OCI-LY7 (cell line): ENCODE data around the gene WSB2. TPM values are rescaled to one million over a fixed set of nuclear protein-coding genes. Genes with fewer than 3 reads are reported as not detected.

ENCODE experiments used
- BruUV-seq: library from RNA; stranded (reverse); fragments of 400-500 nt; replicated peaks from 2 replicates; lab custom pipeline; 2021; lab: Mats Ljungman, UMichigan
- CTCF ChIA-PET: fragments of 300-600 bp; sonication (Branson Sonifier 250); formaldehyde crosslinking; loops from one replicate; lab custom pipeline; 2022; ENCODE audit warnings: antibody characterized with exemption; ENCODE audit not compliant: unreplicated experiment; lab: Charles Lee
- POLR2A ChIA-PET: fragments of 300-600 bp; sonication (Branson Sonifier 250); formaldehyde crosslinking; loops from one replicate; lab custom pipeline; 2022; ENCODE audit warnings: antibody characterized with exemption; lab: Charles Lee
- DNase-seq: peaks from one replicate; pipeline ENCODE4 v3.0.0-alpha.2; 2015; ENCODE audit warnings: low spot score
- H2AFZ ChIP-seq: fragments of 200-600 bp; sonication (generic), shearing (Covaris generic); 2 replicates; pipeline ENCODE4 v1.6.1; 2014; ENCODE audit warnings: mild to moderate bottlenecking, antibody characterized with exemption, low read length, moderate library complexity
- H3K27ac ChIP-seq: fragments of 200-600 bp; sonication (generic); 2 replicates; pipeline ENCODE4 v1.5.1; 2014; ENCODE audit warnings: mixed run types, low read depth, mild to moderate bottlenecking, moderate library complexity, low read length, inconsistent platforms; ENCODE audit not compliant: poor library complexity, severe bottlenecking
- H3K36me3 ChIP-seq: fragments of 200-600 bp; sonication (generic); 2 replicates; pipeline ENCODE4 v1.6.1; 2014; ENCODE audit warnings: mild to moderate bottlenecking, antibody characterized with exemption, low read length, moderate library complexity, mixed read lengths; ENCODE audit not compliant: insufficient read depth
- H3K4me1 ChIP-seq: fragments of 200-600 bp; sonication (generic); 2 replicates; pipeline ENCODE4 v1.5.1; 2014; ENCODE audit warnings: mild to moderate bottlenecking, low read length; ENCODE audit not compliant: insufficient read depth, poor library complexity, severe bottlenecking
- H3K4me2 ChIP-seq: fragments of 200-600 bp; sonication (generic); 2 replicates; pipeline ENCODE4 v1.6.1; 2014; ENCODE audit warnings: mild to moderate bottlenecking, low read length
- H3K4me3 ChIP-seq: fragments of 200-600 bp; sonication (generic); 2 replicates; pipeline ENCODE4 v1.5.1; 2014; ENCODE audit warnings: mild to moderate bottlenecking, low read depth, low read length; ENCODE audit not compliant: poor library complexity, severe bottlenecking
- H3K79me2 ChIP-seq: fragments of 200-600 bp; sonication (generic); 2 replicates; pipeline ENCODE4 v1.6.1; 2016; ENCODE audit warnings: low read depth, mild to moderate bottlenecking, low read length, moderate library complexity, mixed read lengths; ENCODE audit not compliant: insufficient read depth
- H3K9me2 ChIP-seq: fragments of 200-600 bp; sonication (generic); 2 replicates; pipeline ENCODE4 v1.6.1; 2016; ENCODE audit warnings: mild to moderate bottlenecking, low read length, mixed read lengths; ENCODE audit not compliant: insufficient read depth
- H3K9me3 ChIP-seq: fragments of 200-600 bp; sonication (generic); 2 replicates; pipeline ENCODE4 v1.6.1; 2014; ENCODE audit warnings: mild to moderate bottlenecking, mixed run types, low read length, mixed read lengths
- H4K20me1 ChIP-seq: fragments of 200-600 bp; sonication (generic); 2 replicates; pipeline ENCODE4 v1.6.1; 2014; ENCODE audit warnings: mild to moderate bottlenecking, antibody characterized with exemption, low read length, moderate library complexity, mixed read lengths; ENCODE audit not compliant: insufficient read depth
- EZH2phosphoT487 ChIP-seq: fragments of 200-600 bp; sonication (generic); IDR thresholded peaks from 2 replicates; pipeline ENCODE4 v1.6.1; 2018; ENCODE audit warnings: low read depth, borderline replicate concordance, mild to moderate bottlenecking, mixed run types, antibody characterized with exemption, low read length, moderate library complexity, mixed read lengths
- intact Hi-C: fragments of 100-400 bp; cut with micrococcal nuclease; formaldehyde crosslinking; loops from one replicate; pipeline ENCODE4 v1.10.0; 2022; ENCODE audit not compliant: unreplicated experiment
- small RNA-seq: library from RNA; depleted of rRNA; stranded (forward); fragments of <200 nt; gene quantifications from one replicate; pipeline ENCODE3, GENCODE V24; 2014
- total RNA-seq, 2 experiments: library from RNA; depleted of rRNA in 1 of 2; stranded (reverse); fragments of >200 nt in 1 of 2; shearing (Covaris generic) in 1 of 2; gene quantifications; 2 replicates each; pipeline ENCODE4 v1.2.3, GENCODE V29; 2014 to 2022
- TF ChIP-seq, protein P1 (sequence below): fragments of 200-600 bp; sonication (generic); conservative IDR thresholded peaks from 2 replicates; pipeline ENCODE4 v1.5.1; 2014; ENCODE audit warnings: mild to moderate bottlenecking, antibody characterized with exemption, low read length, moderate library complexity, mixed read lengths

WSB2 gene
- total RNA-seq, 2 experiments from 2014 or later: 31.9 to 34.4 TPM

DNA sequence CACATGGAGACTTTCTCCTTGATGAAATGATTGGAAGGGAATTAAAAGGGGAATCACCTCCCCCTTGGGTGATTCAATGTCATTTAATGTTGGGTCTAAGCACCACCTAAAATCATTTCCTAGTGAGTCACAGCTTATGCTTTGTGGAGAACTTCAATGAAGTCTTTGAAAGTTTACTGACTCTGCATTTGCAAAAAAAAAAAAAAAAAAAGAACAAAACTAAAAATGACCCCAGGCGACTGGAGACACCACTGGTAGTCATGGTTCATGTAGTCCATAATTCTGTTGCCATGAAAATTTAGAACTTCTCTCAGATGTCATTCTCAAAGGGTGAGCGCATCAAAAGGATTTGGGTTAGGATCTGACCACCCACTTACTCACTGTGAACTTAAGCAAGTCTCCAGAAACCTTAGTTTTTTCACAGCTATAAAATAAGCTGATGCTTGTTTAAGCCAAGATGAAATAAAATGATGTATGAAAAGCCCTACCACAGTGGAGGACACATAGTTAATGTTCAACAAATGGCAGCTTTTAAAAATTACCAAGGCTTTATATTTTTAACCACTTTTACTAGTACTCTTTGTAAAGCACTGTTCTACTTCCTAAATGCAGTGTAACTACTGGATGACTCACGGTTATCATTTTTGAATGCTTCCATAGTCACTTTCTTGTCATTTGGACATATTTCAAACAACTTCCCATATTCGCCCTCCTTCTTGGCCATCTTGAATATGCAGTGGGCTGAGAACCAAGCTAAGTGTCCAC is 74.1 kb downstream of the WSB2 start:
- ChIA-PET CTCF (no interaction called here), POLR2A (interaction anchor here (0.7 kb wide), 1 partner anchor 34 kb away, joined by 3 read pairs; no protein-coding TSS in a partner anchor)
- Histone ChIP-seq H3K4me3 (no peak overlapping the region), H3K9me2 (no peaks in the 10 kb centered on the region), H3K9me3 (no peaks in the 10 kb centered on the region), H3K4me2 (no peak overlapping the region), H2AFZ (no peak overlapping the region), H3K36me3 (no peaks in the 10 kb centered on the region), H3K27ac (no peak overlapping the region), H3K79me2 (no peaks in the 10 kb centered on the region), H4K20me1 (no peaks in the 10 kb centered on the region), H3K4me1 (no peaks in the 10 kb centered on the region)
- intact Hi-C loops: no loop called here
- no TSS peak for BruUV-seq
- no peak for TF ChIP-seq EZH2phosphoT487
- TF ChIP-seq, protein P1, sequence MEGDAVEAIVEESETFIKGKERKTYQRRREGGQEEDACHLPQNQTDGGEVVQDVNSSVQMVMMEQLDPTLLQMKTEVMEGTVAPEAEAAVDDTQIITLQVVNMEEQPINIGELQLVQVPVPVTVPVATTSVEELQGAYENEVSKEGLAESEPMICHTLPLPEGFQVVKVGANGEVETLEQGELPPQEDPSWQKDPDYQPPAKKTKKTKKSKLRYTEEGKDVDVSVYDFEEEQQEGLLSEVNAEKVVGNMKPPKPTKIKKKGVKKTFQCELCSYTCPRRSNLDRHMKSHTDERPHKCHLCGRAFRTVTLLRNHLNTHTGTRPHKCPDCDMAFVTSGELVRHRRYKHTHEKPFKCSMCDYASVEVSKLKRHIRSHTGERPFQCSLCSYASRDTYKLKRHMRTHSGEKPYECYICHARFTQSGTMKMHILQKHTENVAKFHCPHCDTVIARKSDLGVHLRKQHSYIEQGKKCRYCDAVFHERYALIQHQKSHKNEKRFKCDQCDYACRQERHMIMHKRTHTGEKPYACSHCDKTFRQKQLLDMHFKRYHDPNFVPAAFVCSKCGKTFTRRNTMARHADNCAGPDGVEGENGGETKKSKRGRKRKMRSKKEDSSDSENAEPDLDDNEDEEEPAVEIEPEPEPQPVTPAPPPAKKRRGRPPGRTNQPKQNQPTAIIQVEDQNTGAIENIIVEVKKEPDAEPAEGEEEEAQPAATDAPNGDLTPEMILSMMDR: no peak
- DNase-seq: no peak

DNA sequence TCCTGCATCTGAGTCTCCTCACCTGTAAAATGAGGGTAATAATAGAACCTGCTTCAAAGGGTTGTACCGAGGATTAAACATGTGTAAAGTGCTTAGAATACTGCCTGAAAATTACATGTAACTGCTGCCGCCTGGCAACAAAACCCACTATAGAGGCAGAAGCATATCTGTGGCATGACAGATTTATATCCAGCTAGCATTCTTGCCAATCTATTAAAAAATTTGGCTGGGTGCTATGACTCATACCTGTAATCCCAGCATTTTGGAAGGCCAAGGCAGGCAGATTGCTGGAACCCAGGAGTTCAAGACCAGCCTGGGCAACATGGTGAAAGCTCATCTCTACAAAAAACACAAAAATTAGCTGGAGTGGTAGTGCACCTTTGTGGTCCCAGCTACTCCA is 75.8 kb downstream of the WSB2 start:
- Histone ChIP-seq H3K4me1 (no peaks in the 10 kb centered on the region), H3K9me2 (no peaks in the 10 kb centered on the region), H3K4me2 (no peak overlapping the region), H3K4me3 (no peak overlapping the region), H3K36me3 (no peaks in the 10 kb centered on the region), H4K20me1 (no peaks in the 10 kb centered on the region), H3K27ac (no peak overlapping the region), H3K79me2 (no peaks in the 10 kb centered on the region), H3K9me3 (no peaks in the 10 kb centered on the region), H2AFZ (no peak overlapping the region)
- DNase-seq: no peak
- BruUV-seq: no TSS peak
- TF ChIP-seq, protein P1: no peak
- no peak for TF ChIP-seq EZH2phosphoT487
- ChIA-PET POLR2A (interaction anchor here (0.5 kb wide), 1 partner anchor 384 kb away, joined by 3 read pairs; no protein-coding TSS in a partner anchor), CTCF (no interaction called here)
- intact Hi-C loops: no loop called here

Small RNAs within 50 kb of the gene (small RNA-seq; reads per million reads assigned to genes)
- not detected for gene AC131159.1

Other genes starting within 250 kb of the WSB2 start
- 0.03 TPM in 2 replicates for gene KSR2, start 92.2 kb downstream of the WSB2 start, total RNA-seq (2014; rRNA removed; shearing (Covaris generic))
- gene KSR2, start 92.2 kb downstream of the WSB2 start, total RNA-seq (2022): 0.09 and 0.15 TPM in 2 replicates
- 91.4 and 121 TPM in 2 replicates for gene RFC5, start 44.5 kb downstream of the WSB2 start, total RNA-seq (2014; rRNA removed; shearing (Covaris generic))
- 67.0 and 68.3 TPM in 2 replicates for gene RFC5, start 44.5 kb downstream of the WSB2 start, total RNA-seq (2022)
- 5.0 and 9.2 TPM in 2 replicates for gene VSIG10, start 42.8 kb upstream of the WSB2 start, total RNA-seq (2014; rRNA removed; shearing (Covaris generic))
- gene VSIG10, start 42.8 kb upstream of the WSB2 start, total RNA-seq (2022): 9.8 and 12.2 TPM in 2 replicates
- gene PEBP1, start 74.9 kb upstream of the WSB2 start, total RNA-seq (2014; rRNA removed; shearing (Covaris generic)): 128 and 135 TPM in 2 replicates
- 138 and 154 TPM in 2 replicates for gene PEBP1, start 74.9 kb upstream of the WSB2 start, total RNA-seq (2022)